GM12872 (cell line): ENCODE measurements around the gene DNAJA2.

Experiments
- CTCF ChIP-seq: IDR thresholded peaks from 3 replicates; pipeline ENCODE4 v1.5.1; 2011; ENCODE audit warnings: low read depth, mild to moderate bottlenecking, low read length, moderate library complexity; ENCODE audit not compliant: insufficient read depth

Gene DNAJA2

GRCh38 chr16:46973207-46973995 lies at the start of gene DNAJA2:
Gene DNAJA2 (minus strand): TSS chr16:46973674. CDS start chr16:46973572, 102 bp downstream.
- TF ChIP-seq CTCF, result no peak

GRCh38 chr16:47019568-47019967 lies 46.1 kb upstream of the DNAJA2 start:
- peak; percentile 6; the same call in 1 of the 3 replicates for TF ChIP-seq CTCF

- TF ChIP-seq CTCF, result peak; percentile 82
These were observed 44.9 kb upstream of the DNAJA2 start for GRCh38 chr16:47018223-47018891.

- no peak for TF ChIP-seq CTCF
These were observed 44.2 kb upstream of the DNAJA2 start for GRCh38 chr16:47017636-47018035.

GRCh38 chr16:47016700-47017133 lies 43.2 kb upstream of the DNAJA2 start:
- no peak for TF ChIP-seq CTCF

GRCh38 chr16:47013910-47014309 lies 40.4 kb upstream of the DNAJA2 start:
- TF ChIP-seq CTCF, result no peak

GRCh38 chr16:47013172-47013571 lies 39.7 kb upstream of the DNAJA2 start:
- TF ChIP-seq CTCF, result no peak
